Measurements from ENCODE around the gene SCN1B.

DNA sequence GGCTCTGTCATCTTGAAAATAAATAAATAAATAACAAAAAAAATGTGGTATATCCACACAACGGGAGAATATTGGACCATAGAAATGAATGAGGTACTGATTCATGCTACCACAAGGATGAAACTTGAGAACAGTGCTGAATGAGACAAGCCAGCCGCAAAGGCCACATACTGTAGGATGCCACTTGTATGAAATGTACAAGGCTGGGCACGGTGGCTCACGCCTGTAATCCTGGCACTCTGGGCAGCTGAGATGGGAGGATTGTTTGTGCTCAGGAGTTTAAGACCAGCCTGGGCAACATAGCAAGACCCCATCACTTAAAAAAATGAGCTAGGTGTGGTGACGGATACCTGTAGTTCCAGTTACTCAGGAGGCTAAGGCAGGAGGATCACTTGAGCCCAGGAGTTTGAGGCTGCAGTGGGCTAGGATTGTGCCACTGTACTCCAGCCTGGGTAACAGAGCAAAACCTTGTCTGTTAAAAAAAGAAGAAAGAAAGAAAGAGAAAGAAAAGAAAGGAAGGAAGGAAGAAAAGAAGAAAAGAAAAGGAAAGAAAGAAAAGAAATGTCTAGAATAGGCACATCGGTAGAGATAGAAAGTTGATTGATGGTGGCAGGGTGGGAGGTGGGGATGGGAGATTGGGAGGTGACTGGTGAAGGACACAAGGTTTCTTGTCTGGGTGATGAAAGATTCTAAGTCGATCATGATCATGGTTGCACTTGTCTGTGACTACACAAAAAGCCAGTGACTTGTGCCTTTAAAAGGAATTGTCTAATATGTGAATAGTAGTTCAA is 31.5 kb downstream of the SCN1B start:
- TF ChIP-seq CTCF (IDR thresholded peaks at IDR 0.05; ENCODE audit: borderline replicate concordance, extremely low read depth, low read length, poor library complexity, severe bottlenecking): no peak
- TF ChIP-seq EZH2 (IDR thresholded peaks at IDR 0.05; ENCODE audit: borderline replicate concordance, low read depth, low read length, severe bottlenecking): no peak

Measured in DND-41 (cell line).